GM19463 (cell line): Measurements from ENCODE around the gene IGFL4.

ENCODE experiments used
- ATAC-seq: cut with Tn5 transposase; IDR thresholded peaks from one replicate; pipeline ENCODE4 v1.9.1; 2021; ENCODE audit warnings: mild to moderate bottlenecking, moderate library complexity; ENCODE audit not compliant: unreplicated experiment

Gene IGFL4

DNA sequence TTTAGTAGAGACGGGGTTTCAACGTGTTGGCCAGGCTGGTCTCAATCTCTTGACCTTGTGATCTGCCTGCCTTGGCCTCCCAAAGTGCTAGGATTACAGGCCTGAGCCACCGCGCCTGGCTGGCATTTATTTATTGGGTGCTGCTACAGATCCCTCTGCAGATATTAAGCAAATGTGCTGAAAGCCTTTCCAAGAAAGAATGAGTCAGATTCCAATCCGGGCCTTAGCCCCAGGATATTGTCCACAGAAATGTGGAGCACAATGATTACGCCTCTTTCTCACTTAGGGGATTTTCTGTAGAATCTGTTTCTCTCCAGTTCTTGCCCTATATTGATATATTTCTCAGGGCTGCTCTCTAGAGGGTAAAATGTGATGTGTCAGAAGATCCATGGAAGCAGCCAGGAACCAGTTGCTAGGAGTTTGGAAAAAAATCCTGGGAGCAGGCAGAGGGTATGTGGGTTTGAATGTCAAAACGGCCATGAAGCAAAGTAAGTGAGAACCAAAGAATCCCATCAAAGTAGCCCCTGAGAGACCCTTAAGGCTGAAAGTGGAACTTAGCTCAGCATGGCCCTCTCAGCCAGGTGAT lies 24.8 kb upstream of the IGFL4 start:
- no peak for ATAC-seq

DNA sequence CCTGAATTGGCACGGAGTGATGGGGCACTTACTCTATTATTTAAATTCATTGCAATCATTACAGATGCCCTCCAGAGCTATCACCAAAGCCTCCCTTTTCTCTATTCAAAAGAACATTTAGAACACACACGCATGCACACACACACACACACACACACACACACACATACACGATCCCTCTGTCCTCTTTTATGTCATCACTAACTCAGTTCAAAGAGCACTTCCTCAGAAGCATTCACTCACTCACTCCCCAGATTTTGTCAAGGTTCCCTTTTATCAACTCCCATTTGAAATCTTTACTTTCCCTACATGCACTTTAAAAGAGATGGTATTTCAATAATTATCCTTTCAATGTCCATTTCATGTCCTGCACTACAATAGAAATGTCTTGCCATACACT lies 22.4 kb upstream of the IGFL4 start:
- ATAC-seq, result no peak

DNA sequence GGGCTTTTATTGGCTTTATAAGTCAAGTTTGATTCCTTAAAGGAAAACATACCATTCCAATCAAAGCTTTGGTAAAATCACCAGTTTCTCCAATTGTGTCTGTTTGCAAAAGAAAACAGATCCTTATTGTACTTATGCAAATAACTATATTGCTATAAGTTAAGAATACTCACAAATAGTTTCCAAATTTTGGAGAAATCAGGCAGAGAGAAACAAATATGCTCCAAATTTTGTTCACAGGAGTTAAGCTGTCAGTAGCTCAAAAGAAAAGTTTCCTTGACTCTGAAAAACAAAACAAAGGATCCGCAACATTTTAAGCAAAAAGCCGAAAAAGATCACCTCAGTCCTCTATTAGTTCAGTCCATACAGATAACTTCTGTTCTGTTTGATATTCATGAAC lies 19.2 kb upstream of the IGFL4 start:
- ATAC-seq, result no peak

DNA sequence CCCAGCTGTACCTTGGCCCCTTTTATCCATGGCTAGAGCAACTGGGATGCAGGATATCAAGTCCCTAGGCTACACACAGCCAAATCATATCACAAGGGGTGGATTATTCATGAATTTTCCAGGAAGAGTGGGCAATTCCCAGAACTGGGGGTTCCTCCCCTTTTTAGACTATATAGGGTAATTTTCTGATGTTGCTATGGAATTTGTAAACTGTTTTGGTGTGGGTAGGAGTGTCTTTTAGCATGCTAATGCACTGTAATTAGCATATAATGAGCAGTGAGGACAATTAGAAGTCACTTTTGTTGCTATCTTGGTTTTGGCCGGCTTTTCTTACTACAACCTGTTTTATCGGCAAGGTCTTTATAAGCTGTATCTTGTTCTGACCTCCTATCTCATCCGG lies 18.0 kb upstream of the IGFL4 start:
- no peak for ATAC-seq

DNA sequence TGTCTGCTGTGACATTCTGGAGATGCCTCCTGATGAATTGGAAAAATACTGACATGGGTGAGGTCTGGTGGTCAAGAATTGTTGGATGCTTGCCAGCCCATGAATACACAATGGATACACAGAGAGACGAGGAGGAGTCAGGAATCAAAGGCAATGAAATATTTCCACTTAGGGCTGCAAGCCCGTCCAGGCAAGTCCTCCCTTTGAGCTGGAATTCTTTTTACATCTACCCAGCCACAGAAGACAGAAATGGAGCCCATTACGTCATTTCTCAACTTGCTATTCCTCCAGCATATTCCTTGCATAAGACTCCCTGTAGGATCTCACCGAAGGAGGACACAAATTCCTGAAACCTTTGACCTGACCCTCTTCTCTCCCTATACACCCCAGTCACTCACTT lies 15.7 kb upstream of the IGFL4 start:
- ATAC-seq, result no peak

DNA sequence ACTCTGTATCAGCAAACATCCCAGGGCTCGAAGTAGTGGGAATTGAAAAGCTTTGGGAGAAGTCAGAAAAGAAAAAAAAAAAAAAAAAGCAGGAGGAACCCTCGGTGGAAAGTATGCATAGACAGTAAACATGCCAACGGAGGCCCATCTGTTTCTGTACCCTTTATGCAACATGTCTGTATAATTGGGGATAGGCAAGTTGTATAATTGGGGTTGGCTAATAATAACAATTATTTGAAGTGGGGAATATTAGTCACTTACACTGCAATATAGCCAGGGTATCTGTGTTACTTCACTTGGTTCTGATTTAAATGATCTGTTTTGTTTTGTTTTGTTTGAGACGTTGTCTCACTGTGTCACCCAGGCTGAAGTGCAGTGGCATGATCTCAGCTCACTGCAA lies 12.1 kb upstream of the IGFL4 start:
- ATAC-seq, result no peak

DNA sequence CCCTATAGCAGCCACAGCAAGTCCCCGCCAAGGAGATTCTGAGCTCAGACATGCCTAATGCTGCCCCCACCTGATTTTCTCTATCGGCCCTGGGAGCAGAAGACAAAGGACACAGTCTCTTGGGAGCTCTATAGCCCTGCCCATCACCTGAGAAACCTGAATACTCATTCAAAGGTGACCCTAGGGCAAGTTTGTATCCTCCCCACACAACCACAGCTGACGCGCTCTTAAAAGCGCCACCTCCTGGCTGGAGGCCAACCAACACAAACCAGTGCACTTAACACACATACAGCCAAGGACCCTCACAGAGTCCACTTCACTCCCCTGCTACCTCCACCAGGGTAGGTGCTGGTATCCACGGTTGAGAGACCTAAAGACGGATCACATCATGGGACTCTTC lies 8.8 kb upstream of the IGFL4 start:
- ATAC-seq, result no peak

DNA sequence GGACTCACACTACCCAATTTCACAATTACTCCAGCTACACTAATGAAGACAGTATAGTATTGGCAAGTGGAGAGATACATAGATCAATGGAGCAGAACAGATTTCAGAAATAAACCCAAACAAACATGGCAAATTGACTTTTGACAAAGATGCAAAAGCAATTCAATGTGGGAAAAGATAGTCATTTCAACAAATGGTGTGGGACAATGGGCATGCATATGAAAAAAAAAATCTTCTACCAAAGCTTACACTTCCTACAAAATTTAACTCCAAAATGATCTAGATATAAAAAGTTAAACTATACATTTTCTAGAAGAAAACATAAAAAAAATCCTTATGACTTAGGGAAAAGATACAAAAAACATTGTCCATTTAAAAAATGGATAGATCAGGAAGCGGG lies 2.7 kb upstream of the IGFL4 start:
- ATAC-seq, result no peak

DNA sequence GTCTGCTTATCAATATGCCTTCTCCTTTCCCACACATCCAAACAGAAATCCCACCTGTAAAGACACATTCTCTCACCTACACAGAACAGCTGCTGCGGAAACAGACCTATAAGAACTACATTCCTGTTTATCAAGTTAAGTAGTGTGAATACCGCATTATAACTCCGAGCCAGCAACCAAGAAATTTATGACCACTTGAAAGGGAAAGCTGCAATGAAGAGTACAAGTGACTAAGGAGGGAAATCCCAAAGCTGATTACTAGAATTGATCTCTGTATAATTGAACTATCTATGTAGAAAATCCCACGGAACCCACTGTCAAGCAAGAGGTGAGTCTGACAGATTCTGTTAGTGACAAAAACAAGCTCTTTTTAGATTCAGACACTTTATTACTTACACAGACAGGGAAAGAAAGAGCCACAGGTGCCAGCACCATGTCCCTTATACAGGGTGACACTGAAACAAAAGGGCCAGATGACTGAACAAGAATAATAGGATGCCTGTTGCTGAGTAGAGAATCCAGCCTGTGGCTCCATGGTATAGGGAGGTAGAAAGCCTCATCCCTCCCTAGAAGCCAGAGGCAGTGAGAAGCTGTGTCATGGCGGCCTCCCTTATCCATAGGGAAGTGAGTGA lies 1.6 kb upstream of the IGFL4 start:
- ATAC-seq, result no peak

DNA sequence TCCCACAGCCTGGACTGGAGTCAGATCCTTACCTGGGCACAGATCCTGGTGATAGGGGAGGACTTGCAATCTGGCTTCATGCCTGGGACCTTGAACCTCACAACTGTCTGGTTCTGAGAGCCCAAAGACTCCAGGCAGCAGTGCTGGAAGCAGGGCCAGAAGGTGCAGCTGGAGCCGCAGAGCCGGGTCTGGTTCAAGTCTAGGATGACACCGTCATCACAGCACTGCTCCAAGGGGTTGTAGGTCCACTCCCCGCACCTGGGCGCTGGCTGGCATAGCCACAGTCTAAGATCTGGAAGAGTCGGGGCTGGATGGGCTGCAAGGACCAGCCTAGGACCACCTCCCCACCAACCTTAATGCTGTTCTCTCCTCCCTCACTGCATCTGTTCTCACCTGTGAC lies 677 bp downstream of the IGFL4 start:
- ATAC-seq, result no peak

DNA sequence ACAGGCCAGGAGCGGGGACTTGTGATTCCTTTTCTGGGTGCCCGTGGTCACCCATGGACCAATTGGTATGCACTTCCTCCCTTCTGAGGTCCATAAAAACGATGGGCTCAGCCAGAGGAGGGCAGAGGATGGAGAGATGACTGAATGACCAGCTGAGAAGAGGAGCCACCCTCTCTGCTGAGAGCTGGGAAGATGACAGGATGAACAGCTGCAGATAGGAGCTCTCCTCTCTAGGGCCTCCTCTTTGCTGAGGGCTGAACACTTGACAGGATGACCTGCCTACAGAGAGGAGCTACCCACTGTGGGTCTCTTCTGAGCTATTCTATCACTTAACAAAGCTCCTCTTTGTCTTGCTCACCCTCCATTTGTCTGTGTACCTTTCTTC lies 4.1 kb downstream of the IGFL4 start:
- ATAC-seq, result no peak

DNA sequence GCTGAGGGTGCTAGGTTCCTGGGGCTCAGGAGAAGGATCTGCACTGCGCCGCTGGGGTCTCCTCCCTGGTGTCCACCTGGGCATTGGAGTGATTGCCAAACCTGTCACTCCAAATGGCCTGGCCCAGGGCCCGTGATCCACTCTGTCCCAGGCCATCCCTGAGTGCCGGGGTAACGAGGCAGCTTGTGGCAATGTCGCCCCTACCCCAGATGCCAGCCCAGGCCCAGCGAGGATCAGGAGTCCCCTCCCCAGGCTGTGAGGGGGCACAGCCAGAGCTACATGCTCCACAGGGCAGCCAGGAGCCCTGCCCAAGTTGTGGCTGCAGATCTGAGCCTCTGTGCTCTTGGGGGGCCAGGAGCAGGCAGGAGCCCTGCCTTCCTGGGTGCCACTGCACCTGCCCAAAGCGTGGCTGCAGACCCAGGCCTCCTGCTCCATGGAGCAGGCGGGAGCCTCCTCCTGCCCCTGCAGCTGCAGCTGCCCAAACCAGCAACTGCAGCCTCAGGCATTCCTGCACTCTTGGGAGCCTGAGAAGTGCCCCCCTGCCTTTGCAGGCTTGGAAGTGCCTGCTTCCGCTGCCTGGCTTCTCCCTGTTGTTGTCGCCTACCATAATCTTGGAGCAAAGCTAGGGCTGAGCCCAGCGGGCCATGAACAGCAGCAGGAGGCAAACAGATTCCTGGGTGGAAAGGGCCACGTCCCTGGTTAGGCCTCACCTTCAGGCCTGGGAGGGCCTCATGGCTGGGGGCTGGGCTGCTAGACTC lies 4.6 kb downstream of the IGFL4 start:
- ATAC-seq, result no peak

DNA sequence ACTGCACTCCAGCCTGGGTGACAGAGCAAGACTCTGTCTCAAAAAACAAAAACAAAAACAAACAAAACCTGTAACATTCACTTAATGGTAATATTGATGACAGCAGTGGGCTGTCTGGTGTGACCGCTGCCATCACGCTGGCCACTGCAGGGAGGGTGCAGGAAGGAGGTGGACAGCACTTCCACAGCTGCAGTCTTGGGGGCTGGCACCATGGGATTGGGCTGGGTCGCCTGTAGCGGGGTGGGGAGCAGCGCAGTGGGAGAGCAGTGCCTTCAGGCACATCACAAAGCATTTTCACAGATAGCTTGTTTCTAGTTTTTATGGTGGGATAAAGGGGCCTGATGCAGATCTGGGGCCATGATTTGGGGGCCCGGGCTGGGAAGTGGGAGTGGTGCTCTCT lies 5.3 kb downstream of the IGFL4 start:
- no peak for ATAC-seq

DNA sequence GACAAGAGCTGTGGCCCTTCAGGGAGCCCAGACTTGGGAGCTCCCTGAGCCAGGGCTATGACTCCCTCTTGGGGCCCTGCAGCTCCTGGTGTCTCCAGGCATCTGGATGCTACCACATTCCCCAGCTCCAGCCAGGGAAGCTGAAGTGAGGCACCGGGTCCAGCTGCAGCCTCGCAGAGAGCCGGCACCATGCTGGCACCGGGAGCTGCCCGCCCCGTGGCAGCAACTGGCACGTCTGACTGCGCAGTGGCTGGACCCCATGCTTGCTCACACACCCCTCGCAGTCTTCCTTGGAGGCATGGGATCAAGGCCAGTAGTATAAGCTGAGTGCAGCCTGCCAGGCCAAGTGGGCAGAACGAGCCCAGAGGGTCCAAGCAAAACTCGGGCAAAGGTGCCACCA lies 7.4 kb downstream of the IGFL4 start:
- no peak for ATAC-seq

DNA sequence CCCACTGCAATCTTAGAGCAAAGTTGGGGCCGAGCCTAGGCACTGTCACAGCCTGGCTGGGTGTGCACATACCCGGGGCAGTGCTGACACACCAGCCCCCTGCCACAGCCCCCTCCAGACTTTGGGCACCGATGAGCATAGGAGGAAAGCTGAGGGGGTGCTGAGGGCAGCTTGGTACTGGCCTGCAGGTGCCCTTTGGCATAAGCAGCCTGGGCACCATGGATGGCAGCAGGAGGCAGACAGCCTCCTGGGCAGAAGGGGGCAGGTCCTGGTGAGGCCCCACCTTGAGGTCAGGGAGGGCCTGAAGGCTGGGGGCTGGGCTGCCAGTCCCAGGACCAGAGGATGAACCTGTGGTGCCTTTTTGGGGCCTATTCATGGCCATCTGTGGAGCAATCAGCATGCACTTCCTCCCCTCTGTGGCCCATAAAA lies 8.2 kb downstream of the IGFL4 start:
- no peak for ATAC-seq

DNA sequence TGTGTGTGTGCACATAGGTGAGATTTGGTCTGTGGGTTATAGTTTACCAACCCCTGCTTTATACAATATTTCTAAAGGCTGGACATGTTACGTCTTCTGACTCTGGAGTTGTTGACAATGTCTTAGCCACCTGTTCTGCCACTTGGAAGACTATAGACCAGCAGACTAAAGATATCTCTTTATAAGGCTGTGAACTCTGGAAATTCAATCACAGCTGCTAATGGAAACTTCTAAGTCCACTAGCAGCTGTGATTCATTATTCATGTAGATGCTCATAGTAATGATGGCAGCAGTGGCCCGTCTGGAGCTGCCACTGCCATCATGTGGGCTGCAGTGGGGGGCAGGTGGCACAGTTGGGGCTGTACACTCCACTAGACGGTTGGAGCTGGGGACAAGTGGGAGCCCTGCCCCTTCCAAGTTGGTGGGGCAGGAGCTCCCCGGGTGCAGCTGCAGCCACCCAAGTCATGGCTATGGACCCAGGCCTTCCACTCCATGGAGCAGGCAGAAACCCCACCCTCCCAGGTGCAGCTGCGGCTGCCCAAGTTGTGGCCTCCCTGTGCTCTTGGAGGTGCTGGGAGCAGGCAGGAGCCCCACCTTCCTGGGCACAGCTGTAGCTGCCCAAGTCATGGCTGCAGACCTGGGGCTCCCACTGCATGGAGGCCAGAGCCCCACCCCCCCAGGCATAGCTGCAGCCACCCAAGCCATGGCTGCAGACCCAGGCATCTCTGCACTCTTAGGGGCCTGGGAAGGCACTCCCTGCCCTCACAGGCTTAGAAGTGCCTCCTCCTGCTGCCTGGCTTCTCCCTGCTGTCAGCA lies 8.8 kb downstream of the IGFL4 start:
- no peak for ATAC-seq

DNA sequence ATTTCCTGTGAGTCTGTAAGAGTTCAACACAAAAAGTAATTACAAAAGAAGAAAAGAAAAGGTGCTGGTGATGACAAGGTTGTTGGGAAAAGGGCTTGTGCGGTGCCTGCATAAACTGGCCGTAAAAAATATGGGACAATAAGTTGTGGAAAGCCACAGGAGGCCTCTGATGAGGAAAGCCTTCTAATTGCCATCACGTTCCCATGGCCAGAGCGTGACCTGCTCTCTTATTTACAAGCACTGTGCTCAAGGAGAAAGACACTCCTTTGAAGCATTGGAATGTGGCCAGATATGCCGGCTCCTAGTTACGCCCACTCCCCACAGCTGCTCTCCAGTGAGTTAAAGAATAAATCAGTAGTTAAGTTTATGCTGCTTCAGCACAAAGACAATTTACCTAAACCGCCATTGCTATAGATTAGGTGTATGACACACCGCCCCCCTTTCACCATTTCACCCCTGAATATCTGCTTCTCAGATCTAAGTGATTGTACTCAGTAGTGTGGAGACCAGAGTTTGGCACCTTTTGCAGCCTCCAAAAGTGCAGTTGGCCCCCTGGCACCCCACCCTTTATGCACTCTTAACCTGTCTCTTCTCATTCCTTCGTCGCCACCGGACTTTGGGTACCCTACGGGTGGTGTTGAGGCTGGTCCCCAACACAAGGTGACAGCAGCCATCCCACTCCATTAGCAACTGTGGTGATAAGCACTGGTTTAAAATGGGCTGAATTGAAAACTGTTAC lies 9.8 kb downstream of the IGFL4 start:
- no peak for ATAC-seq

DNA sequence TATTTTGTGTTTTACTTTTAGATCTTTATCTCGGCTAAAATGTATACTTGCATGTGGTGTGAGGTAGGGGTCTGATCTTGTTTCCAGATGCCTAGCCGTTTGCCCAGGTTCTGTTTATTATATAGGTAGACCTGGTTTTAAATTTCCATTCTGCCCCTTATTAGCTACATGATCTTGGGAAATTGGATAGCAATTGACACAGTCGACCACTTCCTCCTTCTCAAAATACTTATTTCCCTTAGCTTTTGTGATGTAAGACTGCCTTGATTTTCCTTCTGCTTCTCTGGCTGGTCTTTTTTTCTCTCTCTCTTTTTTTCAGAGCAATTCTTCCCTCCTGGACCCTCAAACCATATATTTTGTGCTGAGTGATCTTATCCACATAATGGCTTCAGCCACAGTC lies 15.0 kb downstream of the IGFL4 start:
- ATAC-seq, result no peak

DNA sequence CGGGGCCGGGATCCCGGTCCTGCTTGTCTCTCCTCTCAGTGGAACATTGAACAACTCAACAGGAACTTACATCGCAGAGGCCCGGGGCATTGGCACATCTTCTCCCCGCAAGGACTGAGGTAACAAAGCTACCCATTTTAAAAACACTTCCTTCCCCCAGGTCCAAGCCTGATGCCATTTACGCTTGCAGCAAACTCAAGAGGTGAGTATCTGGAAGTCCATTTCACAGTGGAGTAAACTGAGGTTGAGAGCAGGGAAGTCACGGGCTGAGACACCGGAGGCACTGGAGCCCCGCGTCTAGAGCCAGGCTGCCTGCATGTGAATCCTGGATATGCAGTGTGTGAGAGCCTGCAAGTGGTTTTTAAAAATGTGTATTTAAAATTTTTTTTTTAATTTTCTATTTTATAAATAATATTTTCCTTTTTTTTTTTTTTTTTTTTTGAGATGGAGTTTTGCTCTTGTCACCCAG lies 17.5 kb downstream of the IGFL4 start:
- no peak for ATAC-seq

DNA sequence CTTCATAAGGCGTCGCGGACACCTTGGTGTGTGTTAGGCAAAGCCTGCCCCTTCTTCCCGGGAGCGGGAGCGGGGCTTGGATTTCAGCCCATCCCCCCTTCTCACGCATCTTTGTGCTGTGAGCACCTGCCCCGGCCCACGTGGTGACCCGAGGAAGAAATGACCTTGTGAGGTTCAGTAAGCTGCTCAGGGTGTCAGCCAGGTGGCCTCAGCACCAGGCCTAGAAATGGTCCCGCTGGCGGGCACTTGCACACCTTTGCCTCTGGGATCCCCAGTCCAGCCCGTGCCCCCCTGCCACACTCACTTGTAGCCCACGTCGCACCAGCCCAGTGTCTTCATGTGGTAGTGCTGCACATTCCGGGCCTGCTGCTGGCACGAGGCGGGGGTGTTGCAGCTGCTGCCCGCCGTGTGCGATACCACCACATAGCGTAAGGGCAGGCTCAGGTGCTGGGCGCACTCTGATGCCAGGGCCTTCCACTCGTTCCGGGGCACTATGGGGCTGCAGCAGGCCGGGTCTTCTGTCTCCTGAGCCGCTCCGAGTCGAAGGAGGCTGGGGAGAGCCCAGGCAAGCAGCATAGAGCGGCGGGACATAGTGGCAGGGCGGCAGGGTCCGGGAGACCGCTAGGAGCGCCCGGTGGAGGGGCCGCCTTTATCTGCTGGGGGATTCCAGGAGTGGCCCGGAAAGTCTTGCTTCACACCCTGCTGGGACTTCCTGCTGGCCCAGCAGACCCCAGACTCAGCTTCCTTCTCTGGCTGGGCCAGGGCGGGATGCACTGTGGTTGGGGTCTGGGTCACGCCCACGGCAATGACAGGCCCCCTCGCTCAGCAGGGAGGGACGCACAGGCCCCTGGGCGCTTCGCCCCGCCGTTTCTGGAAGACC lies 18.1 kb downstream of the IGFL4 start, which contains the start of gene PGLYRP1:
PGLYRP1 (minus strand) TSS at position 623 of the 880 bp plus-strand sequence; CDS start at position 591, 32 bp downstream.
- no peak for ATAC-seq
